Uterus (tissue), 4 donors: ENCODE results near the gene MS4A2. TPM values are rescaled to one million over a fixed set of nuclear protein-coding genes. Genes with fewer than 3 reads are reported as not detected.
"Not testable (repeated sequence)": the region's sequence is repeated elsewhere in the genome, so short reads cannot be mapped to it uniquely, and the experiment has no call there.

Experiments
- DNase-seq, 2 donors: peaks; one replicate each; pipeline ENCODE4 v3.0.0-alpha.2; 2019 to 2020
- H3K27ac ChIP-seq, 2 donors: fragments of 200-600 bp; sonication (generic); 1 replicate in 1 of 2; 2 replicates in 1 of 2; pipeline ENCODE4 v1.5.1; 2016 to 2018
- H3K27me3 ChIP-seq, 2 donors: fragments of 200-600 bp; sonication (generic); one replicate each; pipeline ENCODE4 v1.5.1; 2018 to 2019; ENCODE audit warnings: control low read depth in 1 of 2
- H3K36me3 ChIP-seq, 2 donors: fragments of 200-600 bp; sonication (generic); one replicate each; pipeline ENCODE4 v1.5.1; 2019; ENCODE audit warnings: control low read depth in 1 of 2
- H3K4me1 ChIP-seq, 2 donors: fragments of 200-600 bp; sonication (generic); one replicate each; pipeline ENCODE4 v1.5.1; 2018 to 2019; ENCODE audit warnings: control low read depth in 1 of 2
- H3K4me3 ChIP-seq, 2 donors: fragments of 200-600 bp; sonication (generic); 1 replicate in 1 of 2; 2 replicates in 1 of 2; pipeline ENCODE4 v1.5.1; 2018 to 2019; ENCODE audit warnings: mild to moderate bottlenecking in 1 of 2
- H3K9me3 ChIP-seq, 2 donors: fragments of 200-600 bp; sonication (generic); one replicate each; pipeline ENCODE4 v1.5.1; 2019; ENCODE audit warnings: control low read depth in 1 of 2
- POLR2A ChIP-seq, 2 donors: fragments of 450-650 bp; IDR thresholded peaks; one replicate each; pipeline ENCODE4 v1.6.1; 2016; ENCODE audit warnings: antibody characterized with exemption in 2 of 2, mild to moderate bottlenecking in 1 of 2, moderate library complexity in 1 of 2
- intact Hi-C: fragments of 100-400 bp; cut with DNase I; formaldehyde crosslinking; loops from one replicate; pipeline ENCODE4 v1.15.1; 2023; ENCODE audit warnings: low total_unique reads
- total RNA-seq, 4 donors: library from RNA; depleted of rRNA in 3 of 4; stranded (reverse); fragments of >200 nt in 3 of 4; gene quantifications; one replicate each; pipeline versions ENCODE4 v1.1.0 to v1.2.4, GENCODE V29; 2014 to 2023
- TF ChIP-seq, protein P1 (sequence below), 4 experiments: fragments of 200-600 bp in 2 of 4; fragments of 450-650 bp in 2 of 4; sonication (generic) in 2 of 4; IDR thresholded peaks; one replicate each; pipeline ENCODE4 v1.5.1; 2016 to 2019; ENCODE audit warnings: antibody characterized with exemption in 4 of 4, mild to moderate bottlenecking in 2 of 4, moderate library complexity in 1 of 4
- donor health status: DM: yes; HTN: yes; CAD: no.

MS4A2 gene
- total RNA-seq, 4 donors from 2014 or later, result 0.62 to 3.2 (median 0.88) TPM

DNA sequence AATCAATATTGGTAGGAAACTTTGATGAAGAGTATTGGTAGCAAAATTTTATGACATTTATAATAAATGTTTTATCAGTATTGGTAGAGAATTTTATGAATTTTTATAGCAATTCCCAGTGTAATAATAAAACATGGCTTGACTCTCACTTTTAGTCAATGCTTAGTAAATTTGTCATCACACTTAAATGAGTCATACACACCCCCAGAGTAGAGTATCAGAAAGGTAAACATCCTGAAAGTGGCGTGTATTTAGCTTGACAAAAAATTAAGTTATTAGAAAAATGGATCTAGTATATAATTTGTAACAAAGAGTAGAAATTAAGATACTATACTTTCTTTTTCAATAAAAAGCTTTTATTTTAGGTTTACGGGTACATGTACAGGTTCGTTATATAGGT, 29.4 kb upstream of the MS4A2 start:
- intact Hi-C loops, result no loop called here
- Histone ChIP-seq H3K4me1 (no peaks in the 10 kb centered on the region), H3K27me3 (no peaks in the 10 kb centered on the region), H3K4me3 (no peak overlapping the region), H3K27ac (no peak overlapping the region), H3K9me3 (no peaks in the 10 kb centered on the region), H3K36me3 (no peaks in the 10 kb centered on the region)
- no peak for DNase-seq
- TF ChIP-seq POLR2A (IDR thresholded peaks at IDR 0.05), result no peak
- TF ChIP-seq, protein P1, sequence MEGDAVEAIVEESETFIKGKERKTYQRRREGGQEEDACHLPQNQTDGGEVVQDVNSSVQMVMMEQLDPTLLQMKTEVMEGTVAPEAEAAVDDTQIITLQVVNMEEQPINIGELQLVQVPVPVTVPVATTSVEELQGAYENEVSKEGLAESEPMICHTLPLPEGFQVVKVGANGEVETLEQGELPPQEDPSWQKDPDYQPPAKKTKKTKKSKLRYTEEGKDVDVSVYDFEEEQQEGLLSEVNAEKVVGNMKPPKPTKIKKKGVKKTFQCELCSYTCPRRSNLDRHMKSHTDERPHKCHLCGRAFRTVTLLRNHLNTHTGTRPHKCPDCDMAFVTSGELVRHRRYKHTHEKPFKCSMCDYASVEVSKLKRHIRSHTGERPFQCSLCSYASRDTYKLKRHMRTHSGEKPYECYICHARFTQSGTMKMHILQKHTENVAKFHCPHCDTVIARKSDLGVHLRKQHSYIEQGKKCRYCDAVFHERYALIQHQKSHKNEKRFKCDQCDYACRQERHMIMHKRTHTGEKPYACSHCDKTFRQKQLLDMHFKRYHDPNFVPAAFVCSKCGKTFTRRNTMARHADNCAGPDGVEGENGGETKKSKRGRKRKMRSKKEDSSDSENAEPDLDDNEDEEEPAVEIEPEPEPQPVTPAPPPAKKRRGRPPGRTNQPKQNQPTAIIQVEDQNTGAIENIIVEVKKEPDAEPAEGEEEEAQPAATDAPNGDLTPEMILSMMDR (IDR thresholded peaks at IDR 0.05), result no peak

GRCh38 chr11:60059521-60060240, 28.8 kb upstream of the MS4A2 start:
- H3K4me3 ChIP-seq, result no peak overlapping the region
- H3K36me3 ChIP-seq, result no peaks in the 10 kb centered on the region
- no peaks in the 10 kb centered on the region for H3K9me3 ChIP-seq
- H3K27me3 ChIP-seq, result no peaks in the 10 kb centered on the region
- H3K27ac ChIP-seq, result no peak overlapping the region
- no peak for DNase-seq
- intact Hi-C loops, result no loop called here
- no peaks in the 10 kb centered on the region for H3K4me1 ChIP-seq
- TF ChIP-seq, protein P1 (IDR thresholded peaks at IDR 0.05), result no peak
- TF ChIP-seq POLR2A (IDR thresholded peaks at IDR 0.05), result no peak

- no peak for DNase-seq
- Histone ChIP-seq H3K4me1 (no peaks in the 10 kb centered on the region), H3K27me3 (no peaks in the 10 kb centered on the region), H3K36me3 (no peaks in the 10 kb centered on the region), H3K9me3 (no peaks in the 10 kb centered on the region), H3K27ac (no peak overlapping the region), H3K4me3 (no peak overlapping the region)
- intact Hi-C loops, result no loop called here
- TF ChIP-seq POLR2A (IDR thresholded peaks at IDR 0.05), result no peak
- TF ChIP-seq, protein P1 (IDR thresholded peaks at IDR 0.05), result no peak
Observed at GRCh38 chr11:60064111-60064510, 24.4 kb upstream of the MS4A2 start.

- intact Hi-C loops, result no loop called here
- Histone ChIP-seq H3K9me3 (no peaks in the 10 kb centered on the region), H3K27ac (no peak overlapping the region), H3K4me3 (no peak overlapping the region), H3K27me3 (no peaks in the 10 kb centered on the region), H3K4me1 (no peaks in the 10 kb centered on the region), H3K36me3 (no peaks in the 10 kb centered on the region)
- no peak for DNase-seq
- TF ChIP-seq, protein P1 (IDR thresholded peaks at IDR 0.05), result no peak
- TF ChIP-seq POLR2A (IDR thresholded peaks at IDR 0.05), result no peak
Observed at GRCh38 chr11:60065801-60066200, 22.7 kb upstream of the MS4A2 start.

- intact Hi-C loops, result no loop called here
- no peak for TF ChIP-seq POLR2A (IDR thresholded peaks at IDR 0.05)
- TF ChIP-seq, protein P1 (IDR thresholded peaks at IDR 0.05), result no peak
- H3K27me3 ChIP-seq, result no peaks in the 10 kb centered on the region
Observed at GRCh38 chr11:60069450-60069849, 19.0 kb upstream of the MS4A2 start.

GRCh38 chr11:60071644-60072043, 16.8 kb upstream of the MS4A2 start:
- H3K27me3 ChIP-seq, H3K27ac ChIP-seq, H3K36me3 ChIP-seq, H3K4me3 ChIP-seq, H3K4me1 ChIP-seq, DNase-seq, intact Hi-C loops, H3K9me3 ChIP-seq: not testable (repeated sequence)

More at GRCh38 chr11:60069450-60069849, 19.0 kb upstream of the MS4A2 start:
- no peak overlapping the region for H3K27ac ChIP-seq
- no peaks in the 10 kb centered on the region for H3K9me3 ChIP-seq
- no peak overlapping the region for H3K4me3 ChIP-seq
- no peak for DNase-seq
- no peaks in the 10 kb centered on the region for H3K36me3 ChIP-seq
- no peaks in the 10 kb centered on the region for H3K4me1 ChIP-seq
